Measurements from ENCODE around the gene ENOPH1. TPM values are rescaled to one million over a fixed set of nuclear protein-coding genes. Genes with fewer than 3 reads are reported as not detected.

ENOPH1 gene
- polyA plus RNA-seq, 1 experiment, result 6.2 TPM

DNA sequence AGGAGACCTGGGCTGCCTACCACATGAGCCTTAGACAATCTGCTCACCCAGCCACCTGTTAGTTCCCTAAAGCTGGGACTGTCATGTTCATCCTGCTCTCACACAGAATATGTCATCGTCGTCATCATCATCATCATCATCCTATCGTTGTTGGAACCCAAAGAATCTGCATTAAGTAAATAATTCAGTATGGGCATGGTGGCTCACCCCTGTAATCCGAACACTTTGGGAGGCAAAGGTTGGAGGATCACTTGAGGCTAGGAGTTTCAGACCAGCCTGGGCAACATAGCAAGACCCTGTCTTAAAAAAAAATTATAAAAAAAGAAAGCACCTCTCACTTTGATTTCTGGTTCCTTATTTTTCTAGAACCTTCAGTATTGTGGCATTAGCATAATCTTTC, 6.4 kb downstream of the ENOPH1 start:
- TF ChIP-seq, protein P1, sequence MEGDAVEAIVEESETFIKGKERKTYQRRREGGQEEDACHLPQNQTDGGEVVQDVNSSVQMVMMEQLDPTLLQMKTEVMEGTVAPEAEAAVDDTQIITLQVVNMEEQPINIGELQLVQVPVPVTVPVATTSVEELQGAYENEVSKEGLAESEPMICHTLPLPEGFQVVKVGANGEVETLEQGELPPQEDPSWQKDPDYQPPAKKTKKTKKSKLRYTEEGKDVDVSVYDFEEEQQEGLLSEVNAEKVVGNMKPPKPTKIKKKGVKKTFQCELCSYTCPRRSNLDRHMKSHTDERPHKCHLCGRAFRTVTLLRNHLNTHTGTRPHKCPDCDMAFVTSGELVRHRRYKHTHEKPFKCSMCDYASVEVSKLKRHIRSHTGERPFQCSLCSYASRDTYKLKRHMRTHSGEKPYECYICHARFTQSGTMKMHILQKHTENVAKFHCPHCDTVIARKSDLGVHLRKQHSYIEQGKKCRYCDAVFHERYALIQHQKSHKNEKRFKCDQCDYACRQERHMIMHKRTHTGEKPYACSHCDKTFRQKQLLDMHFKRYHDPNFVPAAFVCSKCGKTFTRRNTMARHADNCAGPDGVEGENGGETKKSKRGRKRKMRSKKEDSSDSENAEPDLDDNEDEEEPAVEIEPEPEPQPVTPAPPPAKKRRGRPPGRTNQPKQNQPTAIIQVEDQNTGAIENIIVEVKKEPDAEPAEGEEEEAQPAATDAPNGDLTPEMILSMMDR (IDR thresholded peaks at IDR 0.05; ENCODE audit: insufficient read depth, low read depth, low read length), result no peak
- ChIA-PET CTCF (interaction anchor here (0.7 to 1.5 kb wide), 2 partner anchors 8 to 9 kb away, joined by 3 to 9 read pairs; no protein-coding TSS in a partner anchor), POLR2A (no interaction called here)
- DNase-seq (ENCODE audit: low read depth), result no peak
- H3K27me3 ChIP-seq (ENCODE audit: control insufficient read depth, insufficient read depth, low read length), result no peaks in the 10 kb centered on the region
- peaks cover 2% of the 10 kb centered on the region; the same call in 1 of the 2 replicates for H3K36me3 ChIP-seq (ENCODE audit: control insufficient read depth, insufficient read depth, low read length)
- no peak overlapping the region for H3K4me3 ChIP-seq (ENCODE audit: low read depth, low read length)

DNA sequence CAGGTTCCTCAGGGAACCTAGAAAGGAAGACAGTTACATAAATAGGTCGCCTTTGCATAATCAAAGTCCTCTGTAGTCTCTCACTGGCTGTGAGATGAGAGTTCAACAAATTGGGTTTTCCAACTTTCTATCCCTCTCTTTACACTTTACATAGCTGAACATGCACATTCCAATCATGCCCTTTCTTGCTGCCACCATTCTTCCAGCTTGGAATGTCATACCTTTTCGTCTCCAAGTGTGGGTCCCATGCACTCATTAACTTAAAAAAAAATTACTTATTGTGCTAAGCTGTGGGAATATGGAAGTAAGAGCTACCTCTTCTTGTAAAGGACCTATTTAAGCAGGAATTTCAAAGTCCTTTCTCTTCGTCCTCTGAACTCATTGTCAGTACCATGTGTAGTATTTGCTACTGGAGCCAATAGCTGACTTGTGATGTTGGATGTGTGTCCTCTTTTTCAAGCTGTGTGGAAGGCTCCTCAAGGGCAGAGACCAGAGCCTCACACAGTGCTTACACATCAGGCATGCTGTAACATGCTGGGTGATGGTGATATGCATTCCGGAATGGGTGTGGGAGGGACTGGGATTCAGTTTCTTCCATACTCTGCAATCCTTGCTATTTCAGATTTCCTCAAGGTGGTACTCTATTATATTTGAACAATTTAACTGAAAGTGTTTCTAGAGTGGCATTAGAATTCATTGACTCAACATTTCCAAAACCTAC, 7.1 kb downstream of the ENOPH1 start:
- TF ChIP-seq, protein P1 (IDR thresholded peaks at IDR 0.05; ENCODE audit: insufficient read depth, low read depth, low read length), result no peak
- ChIA-PET CTCF (interaction anchor here (0.7 to 1.5 kb wide), 2 partner anchors 8 to 10 kb away, joined by 3 to 9 read pairs; no protein-coding TSS in a partner anchor), POLR2A (no interaction called here)
- DNase-seq (ENCODE audit: low read depth), result no peak
- Histone ChIP-seq H3K36me3 (ENCODE audit: control insufficient read depth, insufficient read depth, low read length) (peaks cover 2% of the 10 kb centered on the region; the same call in 1 of the 2 replicates), H3K27me3 (ENCODE audit: control insufficient read depth, insufficient read depth, low read length) (no peaks in the 10 kb centered on the region), H3K4me3 (ENCODE audit: low read depth, low read length) (no peak overlapping the region)

DNA sequence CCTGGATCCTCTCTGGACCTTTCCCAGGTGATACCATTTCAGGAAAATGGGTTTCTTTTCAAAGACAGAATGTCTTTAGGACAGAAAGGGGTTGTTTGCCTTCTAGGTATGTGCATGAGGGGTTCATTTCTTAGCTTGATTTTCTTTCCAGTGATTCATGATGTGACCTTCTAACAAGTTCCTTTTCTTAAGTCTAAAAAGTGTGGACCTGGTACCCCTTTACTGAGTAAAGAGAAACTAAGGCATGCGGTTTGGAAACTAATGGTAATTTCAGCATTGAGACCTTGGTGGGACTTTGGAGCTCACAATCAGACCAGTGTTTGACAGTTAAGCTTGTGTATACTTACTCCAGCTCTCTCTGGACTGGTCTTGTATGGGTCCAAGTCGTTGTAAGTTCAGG, 8.7 kb downstream of the ENOPH1 start:
- TF ChIP-seq, protein P1 (IDR thresholded peaks at IDR 0.05; ENCODE audit: insufficient read depth, low read depth, low read length), result no peak
- DNase-seq (ENCODE audit: low read depth), result no peak
- ChIA-PET CTCF (interaction anchor here (1.1 to 3.1 kb wide), 3 partner anchors 9 to 11 kb away, joined by 4 to 14 read pairs (median 4); no protein-coding TSS in a partner anchor), POLR2A (no interaction called here)
- Histone ChIP-seq H3K36me3 (ENCODE audit: control insufficient read depth, insufficient read depth, low read length) (peaks cover 2% of the 10 kb centered on the region; the same call in 1 of the 2 replicates), H3K4me3 (ENCODE audit: low read depth, low read length) (no peak overlapping the region), H3K27me3 (ENCODE audit: control insufficient read depth, insufficient read depth, low read length) (no peaks in the 10 kb centered on the region)

DNA sequence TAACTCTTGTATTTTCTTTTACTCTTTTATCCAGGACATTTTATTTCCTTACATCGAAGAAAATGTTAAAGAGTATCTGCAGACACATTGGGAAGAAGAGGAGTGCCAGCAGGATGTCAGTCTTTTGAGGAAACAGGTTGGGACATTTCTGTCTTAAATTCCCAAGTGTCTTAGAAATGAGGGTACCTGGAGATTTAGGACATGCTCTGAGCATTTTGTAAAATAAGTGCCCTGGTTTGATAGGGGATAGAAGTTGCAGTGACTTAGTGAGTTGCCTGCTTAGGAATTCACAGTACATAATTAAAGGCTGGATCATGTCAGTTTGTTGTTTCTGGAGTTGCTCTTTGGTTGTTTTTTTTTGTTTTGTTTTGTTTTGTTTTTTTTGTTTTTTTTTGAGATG, 17.5 kb downstream of the ENOPH1 start:
- TF ChIP-seq, protein P1 (IDR thresholded peaks at IDR 0.05; ENCODE audit: insufficient read depth, low read depth, low read length), result no peak
- ChIA-PET CTCF (interaction anchor here (2.0 kb wide), 1 partner anchor 9 kb away, joined by 4 read pairs; no protein-coding TSS in a partner anchor), POLR2A (no interaction called here)
- H3K4me3 ChIP-seq (ENCODE audit: low read depth, low read length), result no peak overlapping the region
- H3K27me3 ChIP-seq (ENCODE audit: control insufficient read depth, insufficient read depth, low read length), result no peaks in the 10 kb centered on the region
- no peak for DNase-seq (ENCODE audit: low read depth)
- no peaks in the 10 kb centered on the region; the same call in 1 of the 2 replicates for H3K36me3 ChIP-seq (ENCODE audit: control insufficient read depth, insufficient read depth, low read length)

DNA sequence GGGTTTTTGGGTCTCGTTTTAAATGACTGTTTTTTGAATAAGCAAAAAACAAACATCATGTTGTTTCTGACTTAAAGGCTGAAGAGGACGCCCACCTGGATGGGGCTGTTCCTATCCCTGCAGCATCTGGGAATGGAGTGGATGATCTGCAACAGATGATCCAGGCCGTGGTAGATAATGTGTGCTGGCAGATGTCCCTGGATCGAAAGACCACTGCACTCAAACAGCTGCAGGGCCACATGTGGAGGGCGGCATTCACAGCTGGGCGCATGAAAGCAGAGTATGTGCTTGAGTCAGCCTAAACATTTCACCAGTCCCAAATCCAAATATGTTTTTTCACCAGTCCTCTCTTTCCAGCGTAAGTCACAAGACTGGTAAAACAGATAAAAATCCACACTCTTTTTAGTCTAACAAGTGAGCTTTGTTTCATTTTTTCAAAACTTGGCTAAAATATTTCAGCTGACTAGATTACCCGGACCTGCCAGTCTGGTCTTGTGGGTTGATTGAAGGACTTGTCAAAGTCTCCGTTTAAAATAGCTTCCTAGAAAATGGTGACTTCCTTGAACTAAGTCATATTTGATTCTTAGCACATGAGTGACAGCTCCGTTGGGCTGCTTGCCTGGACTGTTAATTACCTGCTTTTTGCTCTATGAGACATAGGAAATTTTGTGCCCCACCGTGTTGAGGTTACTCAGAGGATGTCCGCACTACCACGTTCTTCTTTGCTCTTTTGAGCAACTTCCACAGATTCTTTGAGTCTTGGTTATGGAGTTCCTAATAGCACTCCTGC, 20.8 kb downstream of the ENOPH1 start:
- no peaks in the 10 kb centered on the region for H3K27me3 ChIP-seq (ENCODE audit: control insufficient read depth, insufficient read depth, low read length)
- H3K4me3 ChIP-seq (ENCODE audit: low read depth, low read length), result no peak overlapping the region
- ChIA-PET CTCF (interaction anchor here (1.0 to 1.5 kb wide), 2 partner anchors 10 to 11 kb away, joined by 3 to 4 read pairs; no protein-coding TSS in a partner anchor), POLR2A (no interaction called here)
- TF ChIP-seq, protein P1 (IDR thresholded peaks at IDR 0.05; ENCODE audit: insufficient read depth, low read depth, low read length), result no peak
- DNase-seq (ENCODE audit: low read depth), result no peak
- H3K36me3 ChIP-seq (ENCODE audit: control insufficient read depth, insufficient read depth, low read length), result no peaks in the 10 kb centered on the region; the same call in 1 of the 2 replicates
